ENCODE data around the gene VPS4A.
"Not testable (repeated sequence)": the region's sequence is repeated elsewhere in the genome, so short reads cannot be mapped to it uniquely, and the experiment has no call there.

VPS4A gene

DNA sequence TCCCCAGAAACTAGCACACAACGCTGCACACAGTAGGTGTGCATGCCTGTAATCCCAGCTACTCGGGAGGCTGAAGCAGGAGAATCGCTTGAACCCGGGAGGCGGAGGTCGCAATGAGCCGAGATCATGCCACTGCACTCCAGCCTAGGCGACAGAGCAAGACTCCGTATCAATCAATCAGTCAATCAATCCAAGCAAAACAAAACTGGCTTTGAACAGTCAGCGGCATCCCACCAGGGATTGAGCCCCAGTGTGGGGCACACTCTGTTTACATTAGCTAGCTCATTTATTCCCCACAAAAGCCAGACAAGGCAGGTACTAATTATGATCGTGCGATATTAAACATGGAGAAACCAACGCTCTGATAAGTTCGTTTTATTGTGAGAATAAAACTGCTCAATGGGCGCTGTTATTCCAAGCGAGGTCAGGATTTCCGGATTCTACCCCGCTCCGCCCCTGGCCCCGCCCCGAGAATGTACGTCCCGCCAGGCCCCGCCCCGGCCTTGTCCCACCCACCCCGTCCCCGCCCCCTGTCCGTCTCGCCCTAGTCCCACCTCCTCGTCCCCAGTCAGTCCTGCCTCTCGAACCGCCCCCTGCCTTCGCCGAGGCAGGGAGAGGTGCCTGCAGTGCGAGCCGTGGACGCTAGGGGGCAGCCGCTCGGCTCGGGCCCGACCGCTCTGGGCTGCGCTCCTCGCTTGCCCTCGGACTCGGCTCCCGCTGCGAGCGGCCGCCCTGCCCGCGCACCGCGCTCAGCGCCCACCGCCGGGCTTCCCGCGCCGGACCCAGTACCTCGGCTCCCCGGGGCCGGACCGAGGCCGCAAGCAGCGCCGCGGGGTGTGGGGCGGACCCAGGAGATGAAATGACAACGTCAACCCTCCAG is at the start of gene VPS4A:
Gene VPS4A (plus strand): TSS at position 698 of the 880 bp plus-strand sequence. CDS start 162 bp downstream, at position 860.
- in situ Hi-C loops (cut with MboI; ENCODE audit: low pct_unique_long_range_greater_than_20kb, low sequenced_read_pairs): no loop called here
- peak; percentile 97 for DNase-seq

DNA sequence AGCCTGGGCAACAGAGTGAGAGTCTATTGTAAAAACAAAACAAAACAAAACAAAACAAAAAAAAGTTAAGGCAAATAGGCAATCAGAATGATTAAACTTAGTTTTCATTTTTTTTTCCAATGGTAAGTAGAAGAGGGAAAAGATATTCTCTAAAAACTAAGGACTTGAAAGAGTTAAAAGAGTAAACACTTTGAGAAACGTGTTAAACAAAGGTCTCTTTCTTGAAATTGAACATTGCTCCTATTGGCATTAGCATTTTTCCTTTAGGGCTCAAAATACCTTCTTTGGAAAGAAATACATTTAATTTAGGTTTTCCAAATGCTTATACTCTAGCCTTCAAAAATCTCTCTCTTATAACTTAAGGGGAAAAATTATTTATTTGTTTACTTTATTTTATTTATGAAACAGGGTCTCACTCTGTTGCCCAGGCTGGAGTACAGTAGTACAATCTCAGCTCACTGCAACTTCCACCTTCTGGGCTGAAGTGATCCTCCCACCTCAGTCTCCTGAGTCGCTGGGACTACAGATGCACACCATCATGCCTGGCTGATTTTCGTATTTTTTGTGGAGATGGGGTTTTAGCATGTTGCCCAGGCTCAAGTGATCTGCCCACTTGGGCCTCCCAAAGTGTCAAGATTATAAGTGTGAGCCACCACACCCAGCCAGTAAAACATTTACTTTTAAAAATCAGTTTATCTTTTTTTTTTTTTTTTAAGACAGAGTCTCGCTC is 44.7 kb upstream of the VPS4A start:
- in situ Hi-C loops (cut with MboI; ENCODE audit: low pct_unique_long_range_greater_than_20kb, low sequenced_read_pairs): no loop called here
- DNase-seq: no peak

GRCh38 chr16:69267633-69268032 is 43.5 kb upstream of the VPS4A start:
- DNase-seq: no peak
- in situ Hi-C loops (cut with MboI; ENCODE audit: low pct_unique_long_range_greater_than_20kb, low sequenced_read_pairs): no loop called here

- peak; percentile 23 for DNase-seq
- in situ Hi-C loops (cut with MboI; ENCODE audit: low pct_unique_long_range_greater_than_20kb, low sequenced_read_pairs): no loop called here
Measured at GRCh38 chr16:69270395-69270794, 40.8 kb upstream of the VPS4A start.

DNA sequence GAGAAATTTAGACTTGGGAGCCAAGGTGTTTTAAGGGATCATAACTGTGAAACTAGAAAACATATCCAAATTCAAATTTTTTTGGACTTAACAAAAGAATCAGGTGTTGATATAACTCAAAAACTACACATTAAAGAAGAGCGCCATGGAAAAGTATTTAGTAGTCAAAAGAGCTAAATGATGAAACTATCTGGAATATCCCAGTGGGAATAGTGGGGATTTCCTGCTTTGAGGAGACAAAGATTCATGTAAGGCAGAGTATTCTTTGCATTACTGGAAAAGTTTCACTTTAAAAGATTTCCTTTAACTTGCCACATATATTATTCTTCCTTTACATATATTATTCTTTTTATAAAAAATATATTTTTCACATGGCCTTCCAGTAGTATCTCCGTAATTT is 40.3 kb upstream of the VPS4A start:
- in situ Hi-C loops (cut with MboI; ENCODE audit: low pct_unique_long_range_greater_than_20kb, low sequenced_read_pairs): no loop called here
- DNase-seq: no peak

- no peak for DNase-seq
- in situ Hi-C loops (cut with MboI; ENCODE audit: low pct_unique_long_range_greater_than_20kb, low sequenced_read_pairs): no loop called here
Measured at GRCh38 chr16:69273009-69273408, 38.1 kb upstream of the VPS4A start.

DNA sequence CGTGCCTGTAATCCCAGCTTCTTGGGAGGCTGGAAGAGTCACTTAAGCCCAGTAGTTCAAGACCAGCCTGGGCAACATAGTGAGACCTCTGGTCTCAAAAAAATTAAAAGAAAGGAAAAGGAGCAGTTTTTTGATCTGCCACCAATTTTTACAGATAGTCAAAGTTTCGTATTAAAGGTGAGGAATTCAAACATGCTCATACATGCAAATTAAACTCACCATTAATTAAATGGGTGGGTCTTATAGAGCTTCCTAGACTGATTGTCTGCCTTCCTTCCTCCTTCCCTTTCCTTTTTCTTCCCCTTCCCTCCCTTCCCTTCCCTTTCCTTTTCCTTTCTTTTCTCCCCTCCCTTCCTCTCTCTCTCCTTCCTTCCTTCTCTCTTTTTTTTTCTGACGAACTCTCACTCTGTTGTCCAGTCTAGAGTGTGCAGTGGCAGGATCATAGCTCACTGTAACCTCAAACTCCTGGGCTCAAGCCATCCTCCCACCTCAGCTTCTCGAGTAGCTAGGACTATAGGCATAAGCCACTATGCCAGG is 36.4 kb upstream of the VPS4A start:
- DNase-seq: no peak
- in situ Hi-C loops (cut with MboI; ENCODE audit: low pct_unique_long_range_greater_than_20kb, low sequenced_read_pairs): no loop called here

GRCh38 chr16:69276148-69277115 is 34.7 kb upstream of the VPS4A start:
- DNase-seq: no peak
- in situ Hi-C loops (cut with MboI; ENCODE audit: low pct_unique_long_range_greater_than_20kb, low sequenced_read_pairs): no loop called here

GRCh38 chr16:69277413-69277812 is 33.7 kb upstream of the VPS4A start:
- in situ Hi-C loops (cut with MboI; ENCODE audit: low pct_unique_long_range_greater_than_20kb, low sequenced_read_pairs): no loop called here
- DNase-seq: no peak

DNA sequence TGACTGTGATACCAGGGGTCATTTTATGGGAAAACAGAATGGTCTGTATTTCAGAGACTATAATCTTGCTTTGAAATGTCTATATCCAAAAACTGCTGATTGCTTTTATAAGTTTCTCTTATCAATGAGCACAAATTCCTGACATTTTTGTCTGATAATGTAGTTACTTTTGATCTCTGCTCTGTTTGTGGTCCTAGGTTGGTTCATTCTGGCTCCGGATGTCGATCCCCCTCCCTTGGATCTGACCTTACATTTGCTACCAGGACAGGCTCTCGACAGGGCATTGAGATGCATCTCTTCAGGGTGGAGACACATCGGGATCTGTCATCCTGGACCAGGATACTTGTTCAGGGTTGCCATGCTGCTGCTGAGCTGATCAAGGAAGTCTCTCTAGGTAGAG is 27.3 kb upstream of the VPS4A start:
- in situ Hi-C loops (cut with MboI; ENCODE audit: low pct_unique_long_range_greater_than_20kb, low sequenced_read_pairs): no loop called here
- no peak for DNase-seq

- in situ Hi-C loops (cut with MboI; ENCODE audit: low pct_unique_long_range_greater_than_20kb, low sequenced_read_pairs): no loop called here
- no peak for DNase-seq
Measured at GRCh38 chr16:69285240-69285639, 25.9 kb upstream of the VPS4A start.

DNA sequence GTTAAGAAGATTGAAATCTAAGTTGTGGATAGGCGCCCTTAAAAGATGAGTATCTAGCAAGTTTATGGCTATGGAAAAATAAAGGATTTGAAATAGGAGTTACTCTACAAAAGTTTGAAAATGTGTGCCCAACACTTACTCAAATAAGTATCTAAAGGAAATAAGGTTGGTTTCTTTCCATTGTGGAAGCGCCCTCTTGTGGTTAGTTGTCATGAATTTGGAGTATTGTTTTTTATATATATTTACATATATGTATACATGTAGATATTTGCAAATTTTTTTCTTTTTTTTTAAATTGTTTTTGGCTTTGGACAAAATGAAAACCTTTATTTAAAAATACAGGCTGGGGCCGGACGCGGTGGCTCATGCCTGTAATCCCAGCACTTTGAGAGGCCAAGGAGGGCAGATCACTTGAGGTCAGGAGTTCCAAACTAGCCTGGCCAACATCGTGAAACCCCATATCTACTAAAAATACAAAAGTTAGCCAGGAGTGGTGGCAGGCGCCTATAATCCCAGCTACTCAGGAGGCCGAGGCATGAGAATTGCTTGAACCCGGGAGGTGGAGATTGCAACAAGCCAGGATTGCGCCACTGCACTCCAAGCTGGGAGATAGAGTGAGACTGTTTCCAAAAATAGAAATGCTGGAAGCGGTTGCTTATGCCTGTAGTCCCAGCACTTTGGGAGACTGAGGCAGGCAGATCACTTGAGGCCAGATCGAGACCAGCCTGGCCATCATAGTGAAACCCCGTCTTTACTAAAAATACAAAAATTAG is 24.0 kb upstream of the VPS4A start:
- in situ Hi-C loops (cut with MboI; ENCODE audit: low pct_unique_long_range_greater_than_20kb, low sequenced_read_pairs): no loop called here
- peak; percentile 58 for DNase-seq

- DNase-seq; in situ Hi-C loops (cut with MboI; ENCODE audit: low pct_unique_long_range_greater_than_20kb, low sequenced_read_pairs): not testable (repeated sequence)
Measured at GRCh38 chr16:69291657-69292056, 19.5 kb upstream of the VPS4A start.

GRCh38 chr16:69293401-69293800 is 17.7 kb upstream of the VPS4A start:
- DNase-seq: no peak
- in situ Hi-C loops (cut with MboI; ENCODE audit: low pct_unique_long_range_greater_than_20kb, low sequenced_read_pairs): no loop called here

DNA sequence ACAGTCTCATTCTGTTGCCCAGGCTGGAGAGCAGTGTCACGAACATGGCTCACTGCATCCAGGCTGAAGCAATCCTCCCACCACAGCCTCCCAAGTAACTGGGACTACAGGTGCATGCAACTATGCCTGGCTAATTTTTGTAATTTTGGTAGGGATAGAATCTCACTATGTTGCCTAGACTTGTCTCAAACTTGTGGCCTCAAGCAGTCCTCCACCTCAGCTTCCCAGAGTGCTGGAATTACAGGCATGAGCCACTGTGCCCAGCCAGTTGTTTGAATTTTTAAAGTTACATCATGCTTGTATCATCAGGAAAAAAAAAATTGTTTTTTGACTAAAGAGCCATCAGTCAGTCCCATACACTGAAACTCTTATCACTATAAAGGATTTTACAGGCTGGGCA is 17.1 kb upstream of the VPS4A start:
- in situ Hi-C loops (cut with MboI; ENCODE audit: low pct_unique_long_range_greater_than_20kb, low sequenced_read_pairs): no loop called here

GRCh38 chr16:69296771-69297170 is 14.4 kb upstream of the VPS4A start:
- DNase-seq; in situ Hi-C loops (cut with MboI; ENCODE audit: low pct_unique_long_range_greater_than_20kb, low sequenced_read_pairs): not testable (repeated sequence)

More for the DNA sequence above, 17.1 kb upstream of the VPS4A start:
- DNase-seq: no peak

- DNase-seq: no peak
- in situ Hi-C loops (cut with MboI; ENCODE audit: low pct_unique_long_range_greater_than_20kb, low sequenced_read_pairs): no loop called here
Measured at GRCh38 chr16:69298261-69298660, 12.9 kb upstream of the VPS4A start.

- in situ Hi-C loops (cut with MboI; ENCODE audit: low pct_unique_long_range_greater_than_20kb, low sequenced_read_pairs): no loop called here
- DNase-seq: no peak
Measured at GRCh38 chr16:69301187-69301586, 10.0 kb upstream of the VPS4A start.

Data from KBM-7 (cell line).